ENCODE measurements around the gene PRRX2. TPM values are rescaled to one million over a fixed set of nuclear protein-coding genes. Genes with fewer than 3 reads are reported as not detected.

Gene PRRX2
- total RNA-seq, 5 donors from 2014 or later (not counting 1 experiment from before 2014, with no cell fraction given): 0.26 TPM; not detected in 4

DNA sequence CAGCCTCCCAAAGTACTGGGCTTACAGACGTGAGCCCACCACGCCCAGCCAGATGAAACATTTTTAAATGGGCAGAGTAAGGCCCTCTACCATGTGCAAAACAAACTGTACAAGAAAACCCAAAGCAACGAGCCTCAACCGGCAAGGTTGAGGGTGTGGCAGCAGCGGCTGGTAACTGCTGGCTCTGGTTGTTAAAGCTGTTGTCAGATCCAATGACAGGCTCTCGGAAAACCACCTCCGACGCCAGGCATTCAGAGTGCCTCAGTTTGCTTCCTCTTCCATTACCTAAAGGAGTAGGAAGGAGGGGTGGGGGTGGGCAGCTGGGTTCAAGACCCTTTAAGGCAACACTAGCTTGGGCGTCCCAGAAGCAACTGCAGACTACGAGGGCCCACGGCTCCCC lies 21.1 kb upstream of the PRRX2 start:
- 88% methylated on average over 5 of the region's 11 CpGs for WGBS (ENCODE audit: insufficient coverage)
- Histone ChIP-seq H3K36me3 (ENCODE audit: control insufficient read depth in 2 of 2, extremely low read depth in 1 of 2, insufficient read depth in 1 of 2, low read length in 1 of 2) (peaks cover 0 to 2% of the 10 kb centered on the region in 2 donors), H3K9me3 (no peaks in the 10 kb centered on the region), H3K27ac (ENCODE audit: low read length) (no peak overlapping the region), H3K27me3 (replicated peaks in 1 of 2; ENCODE audit: control insufficient read depth in 2 of 2, extremely low read depth in 1 of 2, insufficient read depth in 2 of 2, low read length in 1 of 2) (peaks cover 0 to 6% of the 10 kb centered on the region in 2 experiments), H3K4me3 (ENCODE audit: control insufficient read depth in 1 of 2, extremely low read depth in 1 of 2, low read length in 1 of 2) (no peak overlapping the region), H3K4me1 (ENCODE audit: control insufficient read depth in 1 of 2, extremely low read depth in 1 of 2, insufficient read depth in 2 of 2, low read length in 2 of 2) (peaks cover 8 to 27% of the 10 kb centered on the region in 2 experiments)
- H3K27me3 Mint-ChIP-seq: no peaks in the 10 kb centered on the region
- H3K9me3 Mint-ChIP-seq: no peaks in the 10 kb centered on the region
- ChIA-PET CTCF (no interaction called here), POLR2A (interaction anchor here in 1 of 2 donors (0.5 kb wide), 1 partner anchor 555 kb away, joined by 3 read pairs; no protein-coding TSS in a partner anchor)
- H3K27ac Mint-ChIP-seq: no peak overlapping the region
- ATAC-seq (replicated peaks in 1 of 4): no peak
- no peak overlapping the region for H3K4me3 Mint-ChIP-seq
- H3K4me1 Mint-ChIP-seq: peaks cover 16 to 23% (median 18%) of the 10 kb centered on the region in 3 donors
- no peak for DNase-seq
- H3K36me3 Mint-ChIP-seq: peaks cover 2% of the 10 kb centered on the region

GRCh38 chr9:129644902-129645301 lies 20.5 kb upstream of the PRRX2 start:
- POLR2A ChIA-PET: no interaction called here
- no peak overlapping the region for H3K27ac ChIP-seq (ENCODE audit: low read length)
- CTCF ChIA-PET: no interaction called here
- H3K4me1 ChIP-seq (ENCODE audit: control insufficient read depth in 1 of 2, extremely low read depth in 1 of 2, insufficient read depth in 2 of 2, low read length in 2 of 2): peaks cover 8 to 22% of the 10 kb centered on the region in 2 experiments
- ATAC-seq (replicated peaks in 1 of 4): no peak
- no peaks in the 10 kb centered on the region for H3K9me3 Mint-ChIP-seq
- no peaks in the 10 kb centered on the region for H3K36me3 ChIP-seq (ENCODE audit: control insufficient read depth in 2 of 2, extremely low read depth in 1 of 2, insufficient read depth in 1 of 2, low read length in 1 of 2)
- H3K9me3 ChIP-seq: no peaks in the 10 kb centered on the region
- H3K27ac Mint-ChIP-seq: no peak overlapping the region
- H3K4me3 Mint-ChIP-seq: no peak overlapping the region
- H3K36me3 Mint-ChIP-seq: no peaks in the 10 kb centered on the region
- H3K4me3 ChIP-seq (ENCODE audit: control insufficient read depth in 1 of 2, extremely low read depth in 1 of 2, low read length in 1 of 2): no peak overlapping the region
- no peak for DNase-seq
- H3K27me3 ChIP-seq (replicated peaks in 1 of 2; ENCODE audit: control insufficient read depth in 2 of 2, extremely low read depth in 1 of 2, insufficient read depth in 2 of 2, low read length in 1 of 2): peaks cover 0 to 11% of the 10 kb centered on the region in 2 experiments
- H3K27me3 Mint-ChIP-seq: no peaks in the 10 kb centered on the region
- 81% methylated on average over 15 of the region's 17 CpGs for WGBS (ENCODE audit: insufficient coverage)
- H3K4me1 Mint-ChIP-seq: peaks cover 13 to 21% (median 14%) of the 10 kb centered on the region in 3 donors

DNA sequence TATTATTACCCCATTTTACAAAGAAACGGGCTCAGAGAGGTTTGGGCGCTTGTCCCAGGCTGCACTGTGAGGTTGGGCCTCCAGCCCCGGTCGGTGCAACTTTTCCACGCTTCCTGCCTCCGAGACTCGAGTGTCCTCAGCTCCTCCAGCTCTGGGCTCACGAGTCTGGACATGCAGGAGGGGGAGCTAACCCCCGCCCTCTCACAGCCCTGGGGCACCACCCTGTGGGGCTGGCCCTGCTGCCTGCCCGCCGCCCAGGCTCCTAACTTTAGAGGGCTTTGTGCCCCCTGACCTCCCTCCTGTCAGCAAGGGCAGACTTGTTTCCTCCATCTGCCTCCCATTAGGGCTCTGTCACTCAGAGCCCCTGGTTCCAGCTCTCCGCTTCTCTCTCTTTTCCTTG lies 19.2 kb upstream of the PRRX2 start:
- Histone ChIP-seq H3K36me3 (ENCODE audit: control insufficient read depth in 2 of 2, extremely low read depth in 1 of 2, insufficient read depth in 1 of 2, low read length in 1 of 2) (no peaks in the 10 kb centered on the region), H3K4me3 (ENCODE audit: control insufficient read depth in 1 of 2, extremely low read depth in 1 of 2, low read length in 1 of 2) (no peak overlapping the region), H3K27ac (ENCODE audit: low read length) (no peak overlapping the region), H3K9me3 (no peaks in the 10 kb centered on the region), H3K27me3 (replicated peaks in 1 of 2; ENCODE audit: control insufficient read depth in 2 of 2, extremely low read depth in 1 of 2, insufficient read depth in 2 of 2, low read length in 1 of 2) (peaks cover 0 to 15% of the 10 kb centered on the region in 2 experiments), H3K4me1 (ENCODE audit: control insufficient read depth in 1 of 2, extremely low read depth in 1 of 2, insufficient read depth in 2 of 2, low read length in 2 of 2) (peaks cover 1 to 8% of the 10 kb centered on the region in 2 experiments)
- POLR2A ChIA-PET: no interaction called here
- ATAC-seq (replicated peaks in 1 of 4) (no peak), DNase-seq (no peak)
- no peak overlapping the region for H3K27ac Mint-ChIP-seq
- no peak overlapping the region for H3K4me3 Mint-ChIP-seq
- WGBS (ENCODE audit: insufficient coverage): 79% methylated on average over 8 of the region's 12 CpGs
- no peaks in the 10 kb centered on the region for H3K36me3 Mint-ChIP-seq
- H3K9me3 Mint-ChIP-seq: no peaks in the 10 kb centered on the region
- peaks cover 2 to 7% (median 3%) of the 10 kb centered on the region in 3 donors for H3K4me1 Mint-ChIP-seq
- H3K27me3 Mint-ChIP-seq: peaks cover 0 to 4% of the 10 kb centered on the region in 2 donors
- CTCF ChIA-PET: no interaction called here

DNA sequence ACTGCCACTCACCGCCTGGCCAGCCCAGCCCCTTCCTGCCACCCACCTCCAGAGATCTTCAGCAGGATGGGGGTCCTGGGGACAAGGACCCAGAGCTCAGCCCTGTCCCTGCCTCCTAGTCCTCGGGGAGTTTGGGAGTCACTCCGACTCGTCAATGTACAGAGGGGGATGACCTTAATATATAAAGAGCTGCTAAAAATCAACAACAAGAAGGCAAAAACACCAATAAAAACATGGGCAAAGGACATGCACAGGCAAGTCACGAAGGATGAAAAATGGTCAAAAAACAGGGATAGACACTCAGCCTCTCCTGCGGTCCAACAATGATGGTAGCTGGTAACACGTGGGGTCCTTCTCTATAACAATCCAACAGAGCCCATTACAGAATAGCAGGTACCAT lies 18.8 kb upstream of the PRRX2 start:
- WGBS (ENCODE audit: insufficient coverage): 100% methylated on average over 3 of the region's 7 CpGs

GRCh38 chr9:129647635-129648034 lies 17.8 kb upstream of the PRRX2 start:
- Mint-ChIP-seq H3K9me3 (no peaks in the 10 kb centered on the region), H3K36me3 (no peaks in the 10 kb centered on the region), H3K4me3 (no peak overlapping the region), H3K4me1 (no peaks in the 10 kb centered on the region), H3K27me3 (peaks cover 0 to 4% of the 10 kb centered on the region in 2 donors), H3K27ac (no peak overlapping the region)
- no peak for ATAC-seq (replicated peaks in 1 of 4)
- H3K9me3 ChIP-seq: no peaks in the 10 kb centered on the region
- no peaks in the 10 kb centered on the region for H3K36me3 ChIP-seq (ENCODE audit: control insufficient read depth in 2 of 2, extremely low read depth in 1 of 2, insufficient read depth in 1 of 2, low read length in 1 of 2)
- no peak overlapping the region for H3K4me3 ChIP-seq (ENCODE audit: control insufficient read depth in 1 of 2, extremely low read depth in 1 of 2, low read length in 1 of 2)
- no peak for DNase-seq
- ChIA-PET POLR2A (no interaction called here), CTCF (interaction anchor here in 1 of 2 donors (0.6 kb wide), 1 partner anchor 138 kb away, joined by 12 read pairs; no protein-coding TSS in a partner anchor)
- WGBS (ENCODE audit: insufficient coverage): 95% methylated on average over 9 of the region's 10 CpGs
- H3K27me3 ChIP-seq (replicated peaks in 1 of 2; ENCODE audit: control insufficient read depth in 2 of 2, extremely low read depth in 1 of 2, insufficient read depth in 2 of 2, low read length in 1 of 2): peaks cover 0 to 15% of the 10 kb centered on the region in 2 experiments
- H3K4me1 ChIP-seq (ENCODE audit: control insufficient read depth in 1 of 2, extremely low read depth in 1 of 2, insufficient read depth in 2 of 2, low read length in 2 of 2): peaks cover 0 to 2% of the 10 kb centered on the region in 2 experiments
- no peak overlapping the region for H3K27ac ChIP-seq (ENCODE audit: low read length)

More for the DNA sequence above, 18.8 kb upstream of the PRRX2 start:
- Mint-ChIP-seq H3K4me3 (no peak overlapping the region), H3K27me3 (peaks cover 0 to 4% of the 10 kb centered on the region in 2 donors), H3K36me3 (no peaks in the 10 kb centered on the region), H3K9me3 (no peaks in the 10 kb centered on the region), H3K4me1 (peaks cover 0 to 3% (median 0%) of the 10 kb centered on the region in 3 donors), H3K27ac (no peak overlapping the region)
- CTCF ChIA-PET: no interaction called here
- peaks cover 0 to 15% of the 10 kb centered on the region in 2 experiments for H3K27me3 ChIP-seq (replicated peaks in 1 of 2; ENCODE audit: control insufficient read depth in 2 of 2, extremely low read depth in 1 of 2, insufficient read depth in 2 of 2, low read length in 1 of 2)
- H3K4me1 ChIP-seq (ENCODE audit: control insufficient read depth in 1 of 2, extremely low read depth in 1 of 2, insufficient read depth in 2 of 2, low read length in 2 of 2): peaks cover 0 to 6% of the 10 kb centered on the region in 2 experiments
- POLR2A ChIA-PET: no interaction called here
- no peak overlapping the region for H3K27ac ChIP-seq (ENCODE audit: low read length)
- H3K4me3 ChIP-seq (ENCODE audit: control insufficient read depth in 1 of 2, extremely low read depth in 1 of 2, low read length in 1 of 2): no peak overlapping the region
- no peaks in the 10 kb centered on the region for H3K9me3 ChIP-seq
- H3K36me3 ChIP-seq (ENCODE audit: control insufficient read depth in 2 of 2, extremely low read depth in 1 of 2, insufficient read depth in 1 of 2, low read length in 1 of 2): no peaks in the 10 kb centered on the region
- ATAC-seq (replicated peaks in 1 of 4) (no peak), DNase-seq (no peak)

DNA sequence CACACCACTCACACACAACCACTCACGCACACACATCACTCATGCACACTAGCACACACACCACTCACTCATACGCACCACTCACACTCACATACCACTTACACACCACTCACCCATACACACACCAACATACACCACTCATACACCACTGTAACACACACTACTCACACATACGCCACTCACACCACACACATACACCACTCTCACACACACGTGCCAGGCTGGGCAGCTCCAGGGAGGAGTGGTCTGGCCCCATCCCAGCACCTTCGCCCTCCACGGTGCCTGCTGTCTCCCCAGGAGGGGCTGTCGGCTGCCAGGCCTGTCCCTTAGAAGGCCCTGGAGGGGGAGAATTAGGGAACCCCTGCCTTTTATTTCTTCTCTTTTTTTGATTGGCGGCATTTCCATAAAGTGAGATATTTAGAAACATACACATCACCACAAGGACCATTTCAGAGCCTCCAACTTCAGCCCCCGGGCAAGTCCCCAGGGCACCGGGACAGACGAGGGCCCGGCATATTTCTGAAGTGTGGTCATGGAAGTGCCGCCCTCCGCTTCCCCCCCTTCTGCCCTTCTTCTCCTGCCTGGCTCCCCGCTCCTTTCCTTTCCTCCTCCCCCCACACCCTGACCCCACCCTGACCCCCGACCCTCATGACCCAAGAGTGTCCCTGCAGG lies 17.2 kb upstream of the PRRX2 start:
- H3K9me3 Mint-ChIP-seq: no peaks in the 10 kb centered on the region

More for the DNA sequence above, 17.2 kb upstream of the PRRX2 start:
- Histone ChIP-seq H3K9me3 (no peaks in the 10 kb centered on the region), H3K27ac (ENCODE audit: low read length) (no peak overlapping the region), H3K4me3 (ENCODE audit: control insufficient read depth in 1 of 2, extremely low read depth in 1 of 2, low read length in 1 of 2) (no peak overlapping the region), H3K36me3 (ENCODE audit: control insufficient read depth in 2 of 2, extremely low read depth in 1 of 2, insufficient read depth in 1 of 2, low read length in 1 of 2) (no peaks in the 10 kb centered on the region), H3K27me3 (replicated peaks in 1 of 2; ENCODE audit: control insufficient read depth in 2 of 2, extremely low read depth in 1 of 2, insufficient read depth in 2 of 2, low read length in 1 of 2) (peaks cover 0 to 15% of the 10 kb centered on the region in 2 experiments), H3K4me1 (ENCODE audit: control insufficient read depth in 1 of 2, extremely low read depth in 1 of 2, insufficient read depth in 2 of 2, low read length in 2 of 2) (no peaks in the 10 kb centered on the region)
- no peaks in the 10 kb centered on the region for H3K36me3 Mint-ChIP-seq
- H3K4me3 Mint-ChIP-seq: no peak overlapping the region
- DNase-seq (no peak), ATAC-seq (replicated peaks in 1 of 4) (no peak)
- H3K27me3 Mint-ChIP-seq: peaks cover 0 to 4% of the 10 kb centered on the region in 2 donors
- ChIA-PET CTCF (interaction anchor here in 1 of 2 donors (0.6 kb wide), 1 partner anchor 138 kb away, joined by 12 read pairs; no protein-coding TSS in a partner anchor), POLR2A (no interaction called here)
- 89% methylated on average over 5 of the region's 16 CpGs for WGBS (ENCODE audit: insufficient coverage)
- no peak overlapping the region for H3K27ac Mint-ChIP-seq
- H3K4me1 Mint-ChIP-seq: no peaks in the 10 kb centered on the region

Data from T-cell (primary cell).